Fibroblast of skin of right quadriceps (primary cell): ENCODE results near the gene ANKRD10.

Experiments used
- DNase-seq: peaks from one replicate; pipeline ENCODE4 v3.0.0-alpha.2; 2013

The ANKRD10 gene

DNA sequence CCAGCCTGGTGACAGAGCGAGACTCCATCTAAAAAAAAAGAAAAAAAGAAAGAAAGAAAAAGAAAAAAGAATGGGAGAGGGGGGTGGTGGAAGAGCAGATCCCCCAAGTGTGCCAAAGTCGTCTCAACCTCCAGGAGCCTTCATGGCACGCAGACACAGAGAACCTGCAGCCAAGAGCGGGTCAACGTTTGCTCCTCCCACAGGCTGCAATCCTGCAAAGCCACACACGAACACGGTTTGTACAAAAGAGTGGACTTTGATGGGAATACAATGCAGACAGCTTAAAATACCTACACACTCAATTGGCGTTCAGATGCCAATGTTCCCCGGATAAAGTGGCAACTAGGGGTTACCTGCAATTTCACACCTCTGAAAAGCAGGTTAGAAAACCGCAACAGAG lies 29.4 kb downstream of the ANKRD10 start:
- no peak for DNase-seq

- DNase-seq: no peak
Observed at GRCh38 chr13:110884517-110884916, 30.4 kb downstream of the ANKRD10 start.

DNA sequence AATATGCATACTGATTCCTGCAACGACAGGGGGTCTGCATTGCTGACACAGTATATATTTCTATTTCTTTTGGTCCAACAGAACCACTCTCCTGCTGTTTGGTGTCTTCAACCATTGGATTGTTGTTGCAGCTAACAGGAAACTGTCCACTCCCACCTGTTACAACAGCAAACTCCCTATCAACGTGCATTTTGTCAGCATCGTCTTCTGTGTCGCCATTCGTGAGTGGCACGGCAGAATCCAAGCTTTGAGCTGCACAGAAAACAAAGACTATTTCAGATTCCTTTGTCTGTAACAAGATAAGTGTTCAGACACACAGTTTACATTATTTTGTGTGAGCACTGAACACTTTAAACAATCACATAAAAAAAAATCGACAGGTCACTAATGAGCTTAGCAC lies 31.3 kb downstream of the ANKRD10 start:
- no peak for DNase-seq

DNA sequence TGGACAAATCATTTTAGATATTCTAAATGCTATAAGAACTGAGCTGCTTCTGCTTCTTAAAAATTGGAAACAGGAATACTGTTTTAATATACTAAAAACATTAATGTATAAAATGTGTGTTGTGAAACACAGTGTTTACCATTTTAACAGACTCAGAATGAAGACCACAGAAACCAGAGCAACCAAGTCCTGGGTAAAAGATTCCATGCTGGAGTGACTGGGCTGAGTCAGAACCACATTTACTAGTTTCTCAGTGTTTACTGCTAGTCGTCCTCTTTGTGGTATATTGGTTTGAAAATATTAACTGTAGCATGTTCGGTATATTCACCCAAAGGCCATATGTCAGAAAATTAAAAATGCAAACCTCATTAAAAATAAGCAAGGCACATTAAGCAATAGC lies 31.9 kb downstream of the ANKRD10 start:
- peak; percentile 50 for DNase-seq

GRCh38 chr13:110881839-110882627 lies 32.8 kb downstream of the ANKRD10 start:
- peak; percentile 31 for DNase-seq

- no peak for DNase-seq
Observed at GRCh38 chr13:110880627-110881026, 34.2 kb downstream of the ANKRD10 start.

GRCh38 chr13:110879482-110879881 lies 35.4 kb downstream of the ANKRD10 start:
- no peak for DNase-seq

GRCh38 chr13:110877737-110878258 lies 37.1 kb downstream of the ANKRD10 start:
- DNase-seq: no peak

- no peak for DNase-seq
Observed at GRCh38 chr13:110876609-110877008, 38.3 kb downstream of the ANKRD10 start.

DNA sequence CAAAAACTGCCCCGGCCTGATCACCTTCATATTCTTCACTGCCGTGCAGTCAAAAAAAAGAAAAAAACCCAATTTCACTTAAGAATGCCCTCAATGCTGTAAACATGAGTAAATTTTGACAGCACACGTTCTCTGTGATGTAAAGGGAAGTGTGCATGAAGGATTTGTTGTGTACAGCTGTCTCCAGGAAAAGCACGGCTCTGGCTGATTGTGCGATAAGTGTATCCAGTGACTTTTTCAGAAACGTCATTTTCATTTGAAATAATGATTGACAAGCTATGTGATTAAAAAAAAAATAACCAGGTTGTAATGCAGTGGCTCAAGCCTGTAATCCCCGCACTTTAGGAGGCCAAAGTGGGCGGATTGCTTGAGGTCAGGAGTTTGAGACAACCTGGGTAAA lies 39.6 kb downstream of the ANKRD10 start:
- no peak for DNase-seq

DNA sequence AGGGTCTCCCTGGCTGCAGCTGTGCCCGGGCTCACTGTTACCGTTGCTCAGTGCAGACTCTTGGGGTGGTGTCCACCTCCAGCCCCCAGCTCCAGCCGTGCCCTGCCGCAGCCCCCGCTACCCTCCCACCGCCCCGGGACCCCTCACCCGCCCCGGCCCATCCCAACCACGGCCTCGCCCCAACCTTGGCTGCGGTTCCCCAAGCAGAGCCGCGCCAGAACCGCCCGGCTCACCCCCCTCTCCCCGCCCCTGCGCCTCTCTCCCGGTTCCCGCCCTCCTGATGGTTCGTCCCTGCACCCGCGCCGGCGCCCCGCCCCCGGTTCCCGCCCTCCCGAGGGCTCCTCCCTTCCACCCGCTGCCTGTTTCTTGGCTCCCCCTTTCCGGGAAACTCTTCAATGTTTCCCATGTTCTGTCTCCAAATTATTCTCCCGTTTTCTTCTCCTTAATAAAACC lies 40.3 kb downstream of the ANKRD10 start:
- peak; percentile 66 for DNase-seq

GRCh38 chr13:110873639-110874507 lies 41.0 kb downstream of the ANKRD10 start:
- no peak for DNase-seq

DNA sequence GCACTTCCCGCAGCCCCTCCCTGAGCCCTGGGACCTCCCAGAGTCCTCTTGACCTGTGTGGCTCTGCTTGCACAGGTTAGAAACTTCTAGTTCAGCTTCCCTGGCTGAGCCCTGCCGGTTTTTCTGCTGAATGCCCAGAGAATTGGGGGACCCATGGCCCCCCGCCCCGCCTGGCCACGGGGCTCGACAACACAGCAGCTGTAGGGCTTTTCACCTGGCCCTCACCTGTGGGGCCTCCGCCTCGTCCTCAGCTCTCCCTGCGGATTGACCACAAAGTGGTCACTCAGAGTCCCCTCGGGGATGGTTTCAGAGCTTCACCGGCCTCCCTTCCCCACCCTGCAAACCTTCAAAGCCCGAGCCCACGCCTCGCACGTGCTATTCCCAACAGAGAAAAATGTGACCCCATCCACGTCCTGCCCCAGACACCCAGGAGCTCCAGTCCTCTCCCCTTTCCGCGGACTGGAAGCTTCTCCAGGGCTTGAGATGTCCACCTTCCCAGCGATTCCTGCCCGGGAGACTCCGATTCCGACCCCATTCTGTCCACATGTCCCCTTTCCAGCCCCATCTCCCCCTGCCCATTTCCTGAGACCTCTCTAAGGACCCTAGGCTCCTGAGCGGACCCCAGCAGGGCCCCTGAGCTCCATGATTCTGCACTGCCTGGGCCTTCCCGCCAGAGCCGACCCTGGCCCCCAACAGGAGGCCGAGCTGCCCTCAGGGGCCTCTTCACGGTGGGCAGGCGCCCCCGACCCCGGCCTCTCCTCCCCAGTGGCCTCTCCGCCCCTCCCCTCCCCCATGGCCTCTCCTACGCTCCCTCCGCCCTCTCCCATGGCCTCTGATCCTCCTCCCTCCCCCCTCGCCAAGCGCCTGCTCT lies 41.9 kb downstream of the ANKRD10 start:
- no peak for DNase-seq

GRCh38 chr13:110872034-110872767 lies 42.7 kb downstream of the ANKRD10 start:
- DNase-seq: no peak

DNA sequence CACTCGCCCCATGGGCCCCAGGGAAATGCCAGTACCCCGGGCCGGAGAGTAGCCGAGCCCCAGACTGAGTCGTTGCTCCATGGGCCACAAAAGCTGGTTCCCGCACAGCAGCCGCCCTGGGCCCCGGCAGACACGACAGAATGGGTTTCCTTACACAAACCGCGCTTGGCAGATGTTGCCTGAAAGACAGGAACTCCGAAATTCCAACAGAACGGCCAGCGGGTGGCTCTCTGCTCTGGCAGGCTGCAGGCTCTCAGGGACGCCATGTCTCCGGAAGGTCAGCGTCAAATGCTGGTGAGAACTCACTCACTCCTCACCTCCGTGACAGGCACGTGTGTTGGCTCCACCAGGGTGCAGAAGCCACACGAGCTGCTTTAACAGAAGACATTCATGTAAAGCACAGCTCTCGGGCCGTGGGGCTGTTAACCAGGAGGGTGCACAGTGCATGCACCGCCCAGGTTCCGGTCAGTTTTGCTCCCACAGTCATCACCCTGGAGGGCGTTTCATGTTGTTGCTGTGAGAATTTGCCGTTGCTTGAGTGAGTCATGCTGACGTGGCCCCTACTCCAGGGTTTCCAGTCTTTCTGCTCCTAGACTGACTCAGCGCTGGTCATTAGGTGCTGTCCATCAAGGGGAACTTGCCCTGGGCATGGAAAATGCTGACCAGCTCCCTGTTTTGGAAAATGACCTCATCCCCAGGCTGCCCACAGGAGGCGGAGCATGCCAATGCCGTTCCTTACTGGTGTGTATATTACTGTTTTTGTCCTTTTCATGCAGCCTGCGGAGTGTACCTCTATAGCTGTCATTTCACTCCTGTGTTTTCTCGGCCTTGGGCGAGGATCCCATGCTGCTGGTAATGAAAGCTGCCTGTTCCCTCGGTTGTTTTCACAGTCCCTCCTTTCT lies 44.8 kb downstream of the ANKRD10 start:
- DNase-seq: peak; percentile 96

DNA sequence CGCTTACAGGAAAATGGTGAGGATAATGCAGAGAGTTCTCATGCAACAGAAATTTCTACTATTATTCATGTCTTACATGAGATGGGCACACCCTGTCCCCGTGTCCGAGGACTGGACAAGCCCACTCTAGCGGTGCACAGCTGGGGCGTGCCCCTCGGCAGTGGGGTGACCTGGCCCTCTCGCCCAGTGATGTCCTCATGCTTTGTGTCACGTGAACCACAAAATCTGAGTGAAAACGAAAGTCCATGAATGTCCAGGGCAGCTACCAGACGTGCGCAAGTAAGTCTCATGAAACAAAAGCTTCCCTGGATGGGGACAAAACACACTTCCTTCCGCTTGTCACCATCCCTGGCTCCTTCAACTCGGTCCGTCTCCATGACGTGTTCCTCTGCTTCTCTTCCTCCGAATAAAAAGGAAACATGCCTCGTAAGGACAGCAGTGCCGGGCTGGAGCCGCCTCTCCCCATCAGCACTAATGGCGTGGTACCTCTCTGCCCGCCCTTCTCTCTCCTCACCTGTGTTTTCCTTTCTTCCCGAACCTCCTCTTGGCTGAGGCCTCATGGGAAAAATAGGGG lies 45.6 kb downstream of the ANKRD10 start:
- DNase-seq: no peak

DNA sequence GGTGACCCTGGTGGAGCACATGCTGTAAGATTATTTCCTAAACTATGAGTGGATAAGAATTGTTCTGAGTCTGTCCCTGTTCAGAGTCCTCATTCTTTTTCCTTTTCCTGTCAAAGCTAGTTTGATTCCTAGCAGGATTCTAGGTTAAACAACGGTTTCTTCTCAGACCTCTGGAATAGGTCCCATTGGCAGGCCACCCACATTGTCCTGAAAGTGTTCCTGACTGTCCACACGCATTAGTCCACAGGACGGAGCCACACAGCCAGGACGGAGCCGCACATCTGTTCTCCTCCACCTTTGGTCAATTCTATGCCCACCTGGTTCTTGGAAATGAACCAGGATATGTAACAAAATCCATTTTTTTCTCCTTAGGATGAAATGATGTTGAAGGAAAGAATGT lies 46.1 kb downstream of the ANKRD10 start:
- DNase-seq: no peak

DNA sequence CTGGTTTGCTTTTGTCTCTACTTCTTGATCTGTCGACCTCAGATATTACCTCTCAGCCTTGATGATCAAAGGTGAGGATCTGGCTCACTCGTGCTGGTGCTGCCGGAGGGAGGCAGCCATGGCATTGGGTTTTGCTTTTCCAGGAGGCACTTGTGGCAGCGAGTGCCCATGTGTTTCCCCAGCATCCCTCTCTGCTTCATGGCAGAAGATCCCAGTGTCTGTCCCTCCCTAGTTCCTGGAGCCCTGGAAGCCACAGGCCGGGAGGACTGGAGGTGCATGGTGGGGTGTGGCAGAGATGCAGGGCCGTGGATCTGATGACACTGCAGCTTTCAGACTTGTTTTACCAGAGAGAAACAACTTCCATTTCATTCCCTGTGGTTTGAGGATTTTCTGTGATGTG lies 47.5 kb downstream of the ANKRD10 start:
- DNase-seq: no peak

GRCh38 chr13:110866491-110867170 lies 48.2 kb downstream of the ANKRD10 start:
- DNase-seq: no peak

DNA sequence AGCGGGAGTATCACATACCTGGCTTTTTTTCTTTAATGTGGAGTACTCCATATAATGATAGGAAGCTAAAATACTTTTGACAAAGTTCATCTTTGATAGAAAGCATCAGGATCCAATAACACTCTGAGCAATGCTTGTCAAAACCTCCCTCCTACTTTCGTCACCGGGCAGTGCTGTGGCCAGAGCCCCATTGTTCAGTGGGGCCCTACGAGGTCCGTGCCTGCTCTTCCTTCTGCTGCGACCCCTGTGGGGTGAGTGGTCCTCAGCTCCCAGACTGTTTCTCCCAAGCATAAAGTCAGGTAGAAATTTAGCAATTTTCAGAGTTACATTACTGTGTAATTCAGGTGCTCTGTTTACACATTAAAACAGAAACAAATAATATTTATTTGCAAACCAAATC lies 51.2 kb downstream of the ANKRD10 start:
- no peak for DNase-seq
